Measurements from ENCODE around the gene ARHGAP25.
A peak's percentile ranks its signal among the peaks of the same experiment; 100 is the strongest.

The ARHGAP25 gene

GRCh38 chr2:68717305-68717661 lies 17.3 kb upstream of the ARHGAP25 start:
- DNase-seq (ENCODE audit: low read depth in 2 of 2) = no peak

GRCh38 chr2:68719912-68720311 lies 14.7 kb upstream of the ARHGAP25 start:
- DNase-seq (ENCODE audit: low read depth in 2 of 2) = no peak

- no peak for DNase-seq (ENCODE audit: low read depth in 2 of 2)
Measured at GRCh38 chr2:68720665-68721064, 13.9 kb upstream of the ARHGAP25 start.

- no peak for DNase-seq (ENCODE audit: low read depth in 2 of 2)
Measured at GRCh38 chr2:68721482-68722101, 13.0 kb upstream of the ARHGAP25 start.

- DNase-seq (ENCODE audit: low read depth in 2 of 2) = no peak
Measured at GRCh38 chr2:68722712-68723111, 11.9 kb upstream of the ARHGAP25 start.

- DNase-seq (ENCODE audit: low read depth in 2 of 2) = no peak
Measured at GRCh38 chr2:68723181-68723580, 11.4 kb upstream of the ARHGAP25 start.

- DNase-seq (ENCODE audit: low read depth in 2 of 2) = no peak
Measured at GRCh38 chr2:68726100-68726499, 8.5 kb upstream of the ARHGAP25 start.

GRCh38 chr2:68726608-68727367 lies 7.8 kb upstream of the ARHGAP25 start:
- peak; percentile 65 to 76 for DNase-seq (ENCODE audit: low read depth in 2 of 2)

GRCh38 chr2:68727683-68728375 lies 6.8 kb upstream of the ARHGAP25 start:
- DNase-seq (ENCODE audit: low read depth in 2 of 2) = no peak

GRCh38 chr2:68730828-68731227 lies 3.8 kb upstream of the ARHGAP25 start:
- DNase-seq (ENCODE audit: low read depth in 2 of 2) = no peak

GRCh38 chr2:68732036-68732932 lies 2.3 kb upstream of the ARHGAP25 start:
- DNase-seq (ENCODE audit: low read depth in 2 of 2) = no peak

- no peak for DNase-seq (ENCODE audit: low read depth in 2 of 2)
Measured at GRCh38 chr2:68733365-68733764, 1.2 kb upstream of the ARHGAP25 start.

- no peak for DNase-seq (ENCODE audit: low read depth in 2 of 2)
Measured at GRCh38 chr2:68734176-68734575, 435 bp upstream of the ARHGAP25 start.

GRCh38 chr2:68736086-68736485 lies 1.5 kb downstream of the ARHGAP25 start:
- DNase-seq (ENCODE audit: low read depth in 2 of 2) = no peak

- no peak for DNase-seq (ENCODE audit: low read depth in 2 of 2)
Measured at GRCh38 chr2:68737711-68738110, 3.1 kb downstream of the ARHGAP25 start.

- DNase-seq (ENCODE audit: low read depth in 2 of 2) = no peak
Measured at GRCh38 chr2:68738906-68739594, 4.4 kb downstream of the ARHGAP25 start.

- DNase-seq (ENCODE audit: low read depth in 2 of 2) = no peak
Measured at GRCh38 chr2:68739595-68740399, 5.2 kb downstream of the ARHGAP25 start.

GRCh38 chr2:68740400-68740914 lies 5.8 kb downstream of the ARHGAP25 start:
- no peak for DNase-seq (ENCODE audit: low read depth in 2 of 2)

GRCh38 chr2:68741238-68741637 lies 6.6 kb downstream of the ARHGAP25 start:
- no peak for DNase-seq (ENCODE audit: low read depth in 2 of 2)

GRCh38 chr2:68741805-68742306 lies 7.2 kb downstream of the ARHGAP25 start:
- DNase-seq (ENCODE audit: low read depth in 2 of 2) = no peak

All from activated CD8-positive, alpha-beta memory T cell treated with anti-CD3 and anti-CD28 coated beads for 4 hours (primary cell).